ENCODE results near the gene TNS3. TPM values are rescaled to one million over a fixed set of nuclear protein-coding genes. Genes with fewer than 3 reads are reported as not detected.

The TNS3 gene
- total RNA-seq, 1 experiment from 2014 or later = 9.5 TPM

GRCh38 chr7:47561715-47562446 is 20.0 kb downstream of the TNS3 start:
- Histone ChIP-seq H3K27ac (ENCODE audit: insufficient read length, low read depth, low read length) (no peak overlapping the region), H2BK5ac (ENCODE audit: insufficient read length, low read length) (no peak overlapping the region), H3K23ac (ENCODE audit: insufficient read length, low read depth, low read length) (no peak overlapping the region), H3K4ac (ENCODE audit: low read depth, low read length) (no peak overlapping the region), H3K18ac (ENCODE audit: insufficient read length, low read depth, low read length) (no peak overlapping the region), H3T11ph (ENCODE audit: low read length) (no peak overlapping the region), H2BK12ac (ENCODE audit: insufficient read length, low read depth, low read length) (no peak overlapping the region), H2AFZ (ENCODE audit: low read length) (no peak overlapping the region), H4K91ac (ENCODE audit: insufficient read length, low read depth, low read length) (no peak overlapping the region), H3K23me2 (ENCODE audit: insufficient read length, low read depth, low read length, poor library complexity, severe bottlenecking) (no peaks in the 10 kb centered on the region), H3K79me1 (ENCODE audit: insufficient read depth, low read depth, low read length, poor library complexity, severe bottlenecking) (no peaks in the 10 kb centered on the region), H3K9me3 (ENCODE audit: control insufficient read depth, low read depth, low read length) (no peaks in the 10 kb centered on the region), H2BK20ac (ENCODE audit: low read depth, low read length, poor library complexity, severe bottlenecking) (no peak overlapping the region), H3K56ac (ENCODE audit: insufficient read length, low read depth, low read length) (no peak overlapping the region), H2BK15ac (ENCODE audit: low read depth, low read length) (no peak overlapping the region), H4K20me1 (ENCODE audit: control insufficient read depth, insufficient read depth, insufficient read length) (no peaks in the 10 kb centered on the region), H2AK5ac (ENCODE audit: insufficient read length, low read length) (no peak overlapping the region), H3K9ac (ENCODE audit: extremely low read depth, insufficient read length, low read length) (no peak overlapping the region), H4K8ac (replicated peaks; ENCODE audit: insufficient read length, low read depth, low read length) (no peak overlapping the region), H3K4me2 (ENCODE audit: insufficient read depth, insufficient read length, low read length) (no peak overlapping the region), H4K5ac (ENCODE audit: insufficient read length, low read depth, low read length) (no peak overlapping the region), H3K4me1 (ENCODE audit: insufficient read depth, low read length) (peaks cover 2% of the 10 kb centered on the region; the same call in 1 of the 2 replicates), H2BK120ac (ENCODE audit: low read depth, low read length, poor library complexity, severe bottlenecking) (no peak overlapping the region), H3K27me3 (ENCODE audit: insufficient read depth, low read length) (no peaks in the 10 kb centered on the region), H3K14ac (ENCODE audit: insufficient read depth, low read length) (no peak overlapping the region), H3K79me2 (ENCODE audit: insufficient read depth, low read length) (no peaks in the 10 kb centered on the region)
- Mint-ChIP-seq H3K9me3 (no peaks in the 10 kb centered on the region), H3K27ac (no peak overlapping the region), H3K4me3 (no peak overlapping the region), H3K36me3 (ENCODE audit: insufficient read depth in 1 of 3, low read depth in 3 of 3) (peaks cover 0 to 5% (median 3%) of the 10 kb centered on the region in 3 experiments; a peak in 3 of 7 replicates), H3K4me1 (peaks cover 6 to 27% of the 10 kb centered on the region in 2 experiments), H3K27me3 (ENCODE audit: low read depth) (peaks cover 1% of the 10 kb centered on the region; the same call in 1 of the 2 replicates)
- DNase-seq = no peak
- TF ChIP-seq, protein P1, sequence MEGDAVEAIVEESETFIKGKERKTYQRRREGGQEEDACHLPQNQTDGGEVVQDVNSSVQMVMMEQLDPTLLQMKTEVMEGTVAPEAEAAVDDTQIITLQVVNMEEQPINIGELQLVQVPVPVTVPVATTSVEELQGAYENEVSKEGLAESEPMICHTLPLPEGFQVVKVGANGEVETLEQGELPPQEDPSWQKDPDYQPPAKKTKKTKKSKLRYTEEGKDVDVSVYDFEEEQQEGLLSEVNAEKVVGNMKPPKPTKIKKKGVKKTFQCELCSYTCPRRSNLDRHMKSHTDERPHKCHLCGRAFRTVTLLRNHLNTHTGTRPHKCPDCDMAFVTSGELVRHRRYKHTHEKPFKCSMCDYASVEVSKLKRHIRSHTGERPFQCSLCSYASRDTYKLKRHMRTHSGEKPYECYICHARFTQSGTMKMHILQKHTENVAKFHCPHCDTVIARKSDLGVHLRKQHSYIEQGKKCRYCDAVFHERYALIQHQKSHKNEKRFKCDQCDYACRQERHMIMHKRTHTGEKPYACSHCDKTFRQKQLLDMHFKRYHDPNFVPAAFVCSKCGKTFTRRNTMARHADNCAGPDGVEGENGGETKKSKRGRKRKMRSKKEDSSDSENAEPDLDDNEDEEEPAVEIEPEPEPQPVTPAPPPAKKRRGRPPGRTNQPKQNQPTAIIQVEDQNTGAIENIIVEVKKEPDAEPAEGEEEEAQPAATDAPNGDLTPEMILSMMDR (conservative IDR thresholded peaks at IDR 0.05) = no peak
- WGBS (ENCODE audit: extremely low coverage, insufficient read length, low lambda C conversion rate) = no CpG with 5 or more reads among the region's 3 CpGs
